Right lobe of liver (tissue), 6 donors: Measurements from ENCODE around the gene PCSK7. TPM values are rescaled to one million over a fixed set of nuclear protein-coding genes. Genes with fewer than 3 reads are reported as not detected.

Experiments
- ATAC-seq, 4 donors: fragments of 200-7000 bp; cut with Tn5 transposase; one replicate each; pipeline ENCODE4 v1.9.1; 2020; ENCODE audit warnings: mild to moderate bottlenecking in 4 of 4, moderate library complexity in 4 of 4
- DNase-seq, 3 donors: peaks; one replicate each; pipeline ENCODE4 v3.0.0-alpha.2; 2020
- H3K27ac ChIP-seq, 3 donors: fragments of 200-600 bp; one replicate each; pipeline ENCODE4 v1.8.0; 2022
- H3K27me3 ChIP-seq, 2 donors: fragments of 200-600 bp; one replicate each; pipeline ENCODE4 v1.8.0; 2022
- H3K36me3 ChIP-seq, 4 donors: fragments of 200-600 bp; sonication (generic) in 1 of 4; one replicate each; pipeline versions ENCODE4 v1.5.1 to v1.8.0; 2017 to 2022; ENCODE audit warnings: control low read depth in 1 of 4
- H3K4me1 ChIP-seq, 4 donors: fragments of 200-600 bp; sonication (generic) in 1 of 4; one replicate each; pipeline versions ENCODE4 v1.5.1 to v1.8.0; 2017 to 2022; ENCODE audit warnings: control low read depth in 1 of 4
- H3K4me3 ChIP-seq, 3 donors: fragments of 200-600 bp; one replicate each; pipeline ENCODE4 v1.8.0; 2022
- H3K9me3 ChIP-seq, 4 donors: fragments of 200-600 bp; sonication (generic) in 1 of 4; one replicate each; pipeline versions ENCODE4 v1.5.1 to v1.8.0; 2017 to 2022; ENCODE audit warnings: control low read depth in 1 of 4
- POLR2A ChIP-seq: fragments of 450-650 bp; IDR thresholded peaks from one replicate; pipeline ENCODE4 v1.6.1; 2017; ENCODE audit warnings: antibody characterized with exemption, mild to moderate bottlenecking
- WGBS: methylation state at CpG from one replicate; pipeline ENCODE4 v1.1.6; 2018; ENCODE audit warnings: low coverage, low lambda C conversion rate; ENCODE audit not compliant: insufficient coverage; ENCODE audit errors: missing lambda C conversion rate; 5-methylcytosine and 5-hydroxymethylcytosine counted together
- intact Hi-C, 2 donors: fragments of 100-400 bp; cut with DNase I; formaldehyde crosslinking; loops; one replicate each; pipeline versions ENCODE4 v1.11.2 to v1.14.1; 2022
- total RNA-seq, 6 experiments: library from RNA; depleted of rRNA in 2 of 6; stranded (reverse); fragments of >200 nt in 2 of 6; fragmentation: NEBNext Ultra II Directional in 3 of 6; extraction: Animal tissue kit (Norgen Biotek cat#: 25700) in 3 of 6; gene quantifications; one replicate each; pipeline versions ENCODE4 v1.1.0 to v1.2.4, GENCODE V29; 2016 to 2023
- TF ChIP-seq, protein P1 (sequence below), 4 donors: fragments of 200-600 bp in 3 of 4; fragments of 450-650 bp in 1 of 4; IDR thresholded peaks; one replicate each; pipeline versions ENCODE4 v1.5.1 to v1.8.0; 2016 to 2022; ENCODE audit warnings: antibody characterized with exemption in 4 of 4, mild to moderate bottlenecking in 2 of 4
- donor health status: DM: no; HTN: yes; CAD: no.
- donor health status: DM: no; HTN: no; CAD: no.
- donor health status: DM: no; HTN: no; CAD: no.
- donor health status: DM: no; HTN: yes; CAD: no.
- donor health status: DM: no; HTN: yes; CAD: no.

Gene PCSK7
- total RNA-seq, 6 experiments from 2014 or later: 19.3 to 28.5 (median 25.8) TPM

DNA sequence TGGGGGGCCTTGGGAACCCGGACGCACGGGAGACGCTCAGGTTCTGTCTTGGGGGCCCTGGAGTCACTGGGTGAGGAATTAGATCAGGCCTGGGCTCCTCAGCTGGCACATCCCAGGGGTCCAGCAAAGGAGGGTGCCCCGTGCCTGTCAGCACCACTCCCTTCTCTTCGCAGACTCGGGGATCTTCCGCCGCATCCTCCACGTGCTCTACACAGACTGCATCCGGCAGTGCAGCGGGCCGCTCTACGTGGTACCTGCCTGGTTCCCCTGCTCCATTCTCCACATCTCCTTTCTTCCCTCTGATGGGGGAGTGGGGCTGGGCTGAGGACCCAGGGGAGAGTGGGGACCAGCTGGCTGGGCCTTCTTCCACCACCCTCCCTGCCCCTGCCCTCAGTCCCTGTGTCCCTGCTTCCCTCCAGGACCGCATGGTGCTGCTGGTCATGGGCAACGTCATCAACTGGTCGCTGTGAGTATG lies 39.4 kb downstream of the PCSK7 start:
- no peak for TF ChIP-seq POLR2A
- WGBS: 80% methylated on average over 3 of the region's 17 CpGs
- H3K36me3 ChIP-seq: peaks cover 0 to 69% (median 25%) of the 10 kb centered on the region in 4 donors
- H3K27me3 ChIP-seq: no peaks in the 10 kb centered on the region
- H3K4me1 ChIP-seq: no peaks in the 10 kb centered on the region
- no peaks in the 10 kb centered on the region for H3K9me3 ChIP-seq
- no peak overlapping the region for H3K4me3 ChIP-seq
- no peak for ATAC-seq
- intact Hi-C loops: no loop called here
- H3K27ac ChIP-seq: no peak overlapping the region
- DNase-seq: peak in 1 of 3 donors; percentile 46

DNA sequence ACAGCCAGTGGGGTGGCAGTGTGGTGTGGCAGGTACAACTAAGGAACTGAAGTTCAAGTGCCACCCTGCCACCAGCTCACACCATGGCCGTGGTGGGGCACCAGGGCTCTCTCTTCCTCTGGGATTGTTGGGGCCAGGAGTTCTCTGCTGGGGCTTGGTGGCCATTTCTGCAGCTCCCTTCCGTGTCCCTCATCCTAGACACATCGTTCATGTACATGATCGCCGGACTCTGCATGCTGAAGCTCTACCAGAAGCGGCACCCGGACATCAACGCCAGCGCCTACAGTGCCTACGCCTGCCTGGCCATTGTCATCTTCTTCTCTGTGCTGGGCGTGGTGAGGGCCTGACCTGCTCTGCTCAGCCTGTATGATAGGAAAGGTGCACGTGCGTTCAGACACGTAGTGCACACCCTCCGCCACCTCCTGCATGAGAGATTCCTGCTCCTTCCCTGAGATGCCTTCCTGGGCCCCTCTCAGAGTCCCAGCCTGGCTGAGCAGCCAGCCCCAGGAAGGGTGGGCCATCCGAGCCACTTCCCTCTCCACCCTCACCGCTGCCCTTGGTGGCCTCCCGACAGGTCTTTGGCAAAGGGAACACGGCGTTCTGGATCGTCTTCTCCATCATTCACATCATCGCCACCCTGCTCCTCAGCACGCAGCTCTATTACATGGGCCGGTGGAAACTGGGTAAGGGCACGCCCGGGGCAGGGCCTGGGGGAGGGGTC lies 40.0 kb downstream of the PCSK7 start:
- no peak for TF ChIP-seq POLR2A
- TF ChIP-seq, protein P1, sequence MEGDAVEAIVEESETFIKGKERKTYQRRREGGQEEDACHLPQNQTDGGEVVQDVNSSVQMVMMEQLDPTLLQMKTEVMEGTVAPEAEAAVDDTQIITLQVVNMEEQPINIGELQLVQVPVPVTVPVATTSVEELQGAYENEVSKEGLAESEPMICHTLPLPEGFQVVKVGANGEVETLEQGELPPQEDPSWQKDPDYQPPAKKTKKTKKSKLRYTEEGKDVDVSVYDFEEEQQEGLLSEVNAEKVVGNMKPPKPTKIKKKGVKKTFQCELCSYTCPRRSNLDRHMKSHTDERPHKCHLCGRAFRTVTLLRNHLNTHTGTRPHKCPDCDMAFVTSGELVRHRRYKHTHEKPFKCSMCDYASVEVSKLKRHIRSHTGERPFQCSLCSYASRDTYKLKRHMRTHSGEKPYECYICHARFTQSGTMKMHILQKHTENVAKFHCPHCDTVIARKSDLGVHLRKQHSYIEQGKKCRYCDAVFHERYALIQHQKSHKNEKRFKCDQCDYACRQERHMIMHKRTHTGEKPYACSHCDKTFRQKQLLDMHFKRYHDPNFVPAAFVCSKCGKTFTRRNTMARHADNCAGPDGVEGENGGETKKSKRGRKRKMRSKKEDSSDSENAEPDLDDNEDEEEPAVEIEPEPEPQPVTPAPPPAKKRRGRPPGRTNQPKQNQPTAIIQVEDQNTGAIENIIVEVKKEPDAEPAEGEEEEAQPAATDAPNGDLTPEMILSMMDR (IDR thresholded peaks at IDR 0.05): no peak
- intact Hi-C loops: no loop called here
- no peak overlapping the region for H3K27ac ChIP-seq
- H3K4me3 ChIP-seq: no peak overlapping the region
- no peak for ATAC-seq
- peaks cover 0 to 70% (median 25%) of the 10 kb centered on the region in 4 donors for H3K36me3 ChIP-seq
- DNase-seq: peak in 1 of 3 donors; percentile 50
- 99% methylated on average over 11 of the region's 26 CpGs for whole genome bisulfite sequencing
- H3K9me3 ChIP-seq: no peaks in the 10 kb centered on the region
- no peaks in the 10 kb centered on the region for H3K27me3 ChIP-seq
- H3K4me1 ChIP-seq: no peaks in the 10 kb centered on the region

DNA sequence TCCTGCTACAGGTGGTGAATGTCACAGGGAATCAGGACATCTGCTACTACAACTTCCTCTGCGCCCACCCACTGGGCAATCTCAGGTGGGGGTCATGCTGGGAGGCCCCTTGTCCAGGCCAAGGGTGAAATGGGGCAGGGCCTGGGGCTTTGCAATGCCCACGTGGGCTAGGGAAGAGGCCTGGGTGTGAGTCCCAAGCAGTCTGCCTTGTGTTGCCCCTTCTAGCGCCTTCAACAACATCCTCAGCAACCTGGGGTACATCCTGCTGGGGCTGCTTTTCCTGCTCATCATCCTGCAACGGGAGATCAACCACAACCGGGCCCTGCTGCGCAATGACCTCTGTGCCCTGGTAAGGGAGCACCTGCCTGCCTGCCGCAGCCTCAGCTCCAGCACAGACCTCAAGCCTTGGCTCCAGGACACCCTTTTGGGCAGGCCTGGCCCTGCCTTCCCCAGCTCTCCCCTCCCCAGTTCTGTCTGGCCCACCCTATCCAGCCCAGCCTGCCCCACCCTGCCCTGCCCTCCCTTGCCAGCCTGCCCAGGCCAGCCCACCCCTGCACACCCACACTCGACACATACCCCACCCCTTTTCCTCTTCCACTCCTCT lies 41.8 kb downstream of the PCSK7 start:
- Histone ChIP-seq H3K27ac (no peak overlapping the region), H3K9me3 (no peaks in the 10 kb centered on the region), H3K36me3 (peaks cover 0 to 70% (median 24%) of the 10 kb centered on the region in 4 donors), H3K4me3 (no peak overlapping the region), H3K4me1 (no peaks in the 10 kb centered on the region), H3K27me3 (no peaks in the 10 kb centered on the region)
- no peak for ATAC-seq
- no peak for TF ChIP-seq POLR2A
- TF ChIP-seq, protein P1 (IDR thresholded peaks at IDR 0.05): no peak
- peak in 2 of 3 donors; percentile 35 to 39 for DNase-seq
- intact Hi-C loops: no loop called here
- WGBS: 94% methylated on average over 2 of the region's 8 CpGs

DNA sequence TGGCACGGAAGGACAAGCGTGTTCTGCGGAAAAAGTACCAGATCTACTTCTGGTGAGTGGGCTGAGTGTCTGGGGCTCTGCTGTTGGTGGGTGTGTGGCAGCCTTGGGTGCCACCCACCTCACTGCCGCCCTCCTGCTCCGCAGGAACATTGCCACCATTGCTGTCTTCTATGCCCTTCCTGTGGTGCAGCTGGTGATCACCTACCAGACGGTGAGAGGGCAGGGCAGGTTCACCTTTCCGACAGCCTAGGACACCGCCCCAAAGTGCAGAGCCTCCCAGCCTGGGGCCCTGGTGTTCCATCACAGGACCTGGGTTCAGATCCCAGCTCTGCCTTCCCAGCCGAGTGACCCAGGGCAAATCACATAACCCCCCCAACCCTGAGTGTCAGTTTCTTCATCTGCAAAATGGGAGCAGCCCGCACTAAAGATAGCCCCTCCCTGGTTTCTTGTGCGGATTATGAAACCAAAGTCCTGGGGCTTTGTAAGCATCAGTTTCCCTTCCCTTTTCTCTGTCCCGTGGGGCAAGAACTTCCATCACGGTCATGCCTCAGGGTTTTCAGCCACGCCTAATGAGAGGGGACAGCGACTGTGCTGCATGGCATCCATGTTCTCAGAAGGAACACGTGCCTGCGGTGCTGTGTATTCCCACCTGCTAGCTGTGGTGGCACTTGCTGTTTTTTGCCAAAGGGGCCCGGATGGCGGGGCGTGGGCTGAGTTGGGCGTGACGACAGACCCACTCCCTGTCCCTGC lies 42.5 kb downstream of the PCSK7 start:
- ATAC-seq (peak; percentile 30 to 53 (median 42)), DNase-seq (peak; percentile 38 to 65 (median 51))
- Histone ChIP-seq H3K27ac (no peak overlapping the region), H3K36me3 (peaks cover 0 to 73% (median 26%) of the 10 kb centered on the region in 4 donors), H3K9me3 (no peaks in the 10 kb centered on the region), H3K4me3 (no peak overlapping the region), H3K27me3 (no peaks in the 10 kb centered on the region), H3K4me1 (no peaks in the 10 kb centered on the region)
- TF ChIP-seq POLR2A: no peak
- TF ChIP-seq, protein P1 (IDR thresholded peaks at IDR 0.05): no peak
- WGBS: 86% methylated on average over 14 of the region's 22 CpGs
- intact Hi-C loops: no loop called here
